Hepatocyte (in vitro differentiated cells): Measurements from ENCODE around the gene ITPRID1.

Experiments used
- EZH2 ChIP-seq: fragments of 200-600 bp; sonication (generic); IDR thresholded peaks from 2 replicates; pipeline ENCODE4 v1.6.1; 2016; ENCODE audit warnings: antibody characterized with exemption, mild to moderate bottlenecking, borderline replicate concordance
- EZH2phosphoT487 ChIP-seq: fragments of 200-600 bp; sonication (generic); IDR thresholded peaks from one replicate; pipeline ENCODE4 v1.6.1; 2018; ENCODE audit warnings: antibody characterized with exemption, mild to moderate bottlenecking, low read depth, moderate library complexity; ENCODE audit not compliant: unreplicated experiment, severe bottlenecking
- TF ChIP-seq, protein P1 (sequence below): fragments of 200-600 bp; sonication (generic); IDR thresholded peaks from 2 replicates; pipeline ENCODE4 v1.5.1; 2016; ENCODE audit warnings: antibody characterized with exemption, mild to moderate bottlenecking; ENCODE audit not compliant: poor library complexity

DNA sequence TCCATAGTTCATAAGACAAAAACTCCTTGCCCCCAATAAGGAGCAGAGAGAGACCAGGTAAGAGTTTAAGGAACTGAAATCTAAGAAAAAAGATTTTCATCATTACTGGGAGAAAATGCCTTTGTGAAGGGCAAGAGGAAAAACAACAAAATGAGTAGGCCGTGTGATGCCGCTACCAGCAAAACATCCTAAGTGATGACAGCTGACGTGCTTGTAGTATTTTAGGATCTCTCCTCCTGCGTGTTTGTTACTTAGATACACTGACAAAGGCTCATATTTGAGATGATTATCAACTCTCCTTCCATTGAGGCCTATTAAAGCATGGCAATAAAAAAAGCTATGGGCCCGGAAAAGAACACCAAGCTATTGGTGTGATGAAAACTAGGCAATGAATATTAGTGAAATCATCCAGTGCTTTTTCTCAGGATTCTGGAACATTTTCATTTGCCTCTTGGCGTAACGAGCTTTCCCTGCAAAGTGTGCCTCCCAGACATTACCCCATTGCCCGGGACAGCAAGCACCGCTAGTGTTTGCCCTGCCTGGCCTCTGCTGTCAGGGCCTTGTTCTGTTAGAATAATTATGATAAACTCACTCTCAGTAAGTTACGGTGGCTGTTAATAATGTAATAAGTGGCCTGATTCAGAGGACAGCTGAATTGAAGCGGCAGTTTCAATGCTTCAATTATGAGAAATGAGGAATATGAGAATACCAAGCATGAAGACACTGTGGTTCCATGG lies 36.8 kb upstream of the ITPRID1 start:
- TF ChIP-seq EZH2 (no peak), EZH2phosphoT487 (no peak)
- TF ChIP-seq, protein P1, sequence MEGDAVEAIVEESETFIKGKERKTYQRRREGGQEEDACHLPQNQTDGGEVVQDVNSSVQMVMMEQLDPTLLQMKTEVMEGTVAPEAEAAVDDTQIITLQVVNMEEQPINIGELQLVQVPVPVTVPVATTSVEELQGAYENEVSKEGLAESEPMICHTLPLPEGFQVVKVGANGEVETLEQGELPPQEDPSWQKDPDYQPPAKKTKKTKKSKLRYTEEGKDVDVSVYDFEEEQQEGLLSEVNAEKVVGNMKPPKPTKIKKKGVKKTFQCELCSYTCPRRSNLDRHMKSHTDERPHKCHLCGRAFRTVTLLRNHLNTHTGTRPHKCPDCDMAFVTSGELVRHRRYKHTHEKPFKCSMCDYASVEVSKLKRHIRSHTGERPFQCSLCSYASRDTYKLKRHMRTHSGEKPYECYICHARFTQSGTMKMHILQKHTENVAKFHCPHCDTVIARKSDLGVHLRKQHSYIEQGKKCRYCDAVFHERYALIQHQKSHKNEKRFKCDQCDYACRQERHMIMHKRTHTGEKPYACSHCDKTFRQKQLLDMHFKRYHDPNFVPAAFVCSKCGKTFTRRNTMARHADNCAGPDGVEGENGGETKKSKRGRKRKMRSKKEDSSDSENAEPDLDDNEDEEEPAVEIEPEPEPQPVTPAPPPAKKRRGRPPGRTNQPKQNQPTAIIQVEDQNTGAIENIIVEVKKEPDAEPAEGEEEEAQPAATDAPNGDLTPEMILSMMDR = no peak
